NCI-H1436 (cell line): ENCODE data around the gene TTC16.

Experiments
- DNase-seq: peaks from one replicate; lab custom pipeline; 2025; lab: John Stamatoyannopoulos, UW

TTC16 gene

GRCh38 chr9:127698985-127699670, 16.8 kb upstream of the TTC16 start:
- no peak for DNase-seq

- no peak for DNase-seq
Measured at GRCh38 chr9:127700140-127700539, 15.7 kb upstream of the TTC16 start.

- DNase-seq = no peak
Measured at GRCh38 chr9:127700594-127701255, 15.2 kb upstream of the TTC16 start.

- no peak for DNase-seq
Measured at GRCh38 chr9:127703289-127703946, 12.5 kb upstream of the TTC16 start.

- DNase-seq = no peak
Measured at GRCh38 chr9:127705577-127706379, 10.1 kb upstream of the TTC16 start.

- no peak for DNase-seq
Measured at GRCh38 chr9:127706836-127707241, 9.0 kb upstream of the TTC16 start, which contains the start of gene CFAP157. CFAP157 (plus strand) TSS chr9:127706988; CDS start chr9:127707032, 44 bp downstream.

- DNase-seq = no peak
Measured at GRCh38 chr9:127707766-127708165, 8.1 kb upstream of the TTC16 start.

GRCh38 chr9:127708952-127709587, 6.8 kb upstream of the TTC16 start:
- no peak for DNase-seq

- DNase-seq = no peak
Measured at GRCh38 chr9:127710204-127710783, 5.6 kb upstream of the TTC16 start.

GRCh38 chr9:127711226-127711701, 4.6 kb upstream of the TTC16 start:
- no peak for DNase-seq

- no peak for DNase-seq
Measured at GRCh38 chr9:127711831-127712274, 4.0 kb upstream of the TTC16 start.

GRCh38 chr9:127712371-127712770, 3.5 kb upstream of the TTC16 start:
- DNase-seq = no peak

- no peak for DNase-seq
Measured at GRCh38 chr9:127712867-127713266, 3.0 kb upstream of the TTC16 start.

- no peak for DNase-seq
Measured at GRCh38 chr9:127714020-127714750, 1.7 kb upstream of the TTC16 start.

GRCh38 chr9:127714951-127715469, 869 bp upstream of the TTC16 start:
- no peak for DNase-seq

- DNase-seq = no peak
Measured at GRCh38 chr9:127716412-127716811, 533 bp downstream of the TTC16 start.

- no peak for DNase-seq
Measured at GRCh38 chr9:127717766-127718165, 1.9 kb downstream of the TTC16 start.

GRCh38 chr9:127720031-127720864, 4.4 kb downstream of the TTC16 start:
- DNase-seq = no peak

- no peak for DNase-seq
Measured at GRCh38 chr9:127720865-127721227, 5.0 kb downstream of the TTC16 start.
